Stimulated activated CD4-positive, alpha-beta T cell treated with anti-CD3 and anti-CD28 coated beads, Interleukin-2, amount 100 ng/mL, for 4 hours (primary cell): ENCODE results near the gene CBY1.
"Not testable (repeated sequence)": the region's sequence is repeated elsewhere in the genome, so short reads cannot be mapped to it uniquely, and the experiment has no call there.

Experiments
- DNase-seq: peaks from one replicate; pipeline ENCODE4 v3.0.0-alpha.2; 2020; ENCODE audit warnings: low read depth

Gene CBY1

DNA sequence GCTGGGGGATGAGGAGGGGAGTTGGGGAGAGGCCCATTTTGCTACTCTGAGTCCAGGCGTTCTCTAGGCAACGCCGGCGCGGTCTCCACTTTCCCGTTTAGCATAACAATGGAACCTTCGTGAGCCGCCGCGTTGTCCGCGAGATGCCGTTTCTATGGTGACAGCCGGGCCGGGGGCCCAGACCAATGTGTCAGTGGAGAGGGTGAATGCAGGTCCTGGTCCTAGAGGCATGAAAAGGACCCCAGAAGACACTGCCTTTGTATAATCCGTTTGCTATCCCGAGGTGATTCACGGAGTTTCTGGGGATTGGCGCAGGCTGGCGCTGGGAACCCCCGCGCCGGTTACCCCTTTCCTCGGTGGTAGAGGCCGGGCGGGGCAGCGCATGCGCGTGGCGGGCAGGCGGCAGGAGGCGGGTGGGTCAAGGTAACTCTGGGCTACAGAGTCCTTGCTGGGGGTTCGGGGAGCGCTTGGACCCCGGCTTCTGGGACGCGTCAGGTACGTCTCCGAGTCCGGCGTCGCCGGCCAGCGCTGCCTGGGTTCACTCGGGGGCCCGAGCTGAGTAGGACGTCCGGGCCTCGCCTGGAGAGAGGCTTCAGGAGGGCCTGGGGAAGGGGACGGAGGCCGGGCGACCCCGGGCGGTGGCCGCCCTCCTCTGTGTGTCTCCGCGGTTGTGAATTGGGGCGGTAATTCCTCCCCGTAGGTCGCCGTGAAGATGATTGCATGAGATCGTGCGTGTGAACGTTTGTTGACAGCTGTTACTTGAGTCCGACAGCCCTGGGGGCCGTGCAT, at the start of gene CBY1, which contains the start of gene FAM227A:
CBY1 (plus strand) TSS at position 383 of the 789 bp plus-strand sequence. CDS start 11,417 bp downstream, outside the sequence.
FAM227A (minus strand) TSS at position 137 of the 789 bp plus-strand sequence. CDS start 6,224 bp downstream, outside the sequence.
- peak; percentile 68 for DNase-seq

DNA sequence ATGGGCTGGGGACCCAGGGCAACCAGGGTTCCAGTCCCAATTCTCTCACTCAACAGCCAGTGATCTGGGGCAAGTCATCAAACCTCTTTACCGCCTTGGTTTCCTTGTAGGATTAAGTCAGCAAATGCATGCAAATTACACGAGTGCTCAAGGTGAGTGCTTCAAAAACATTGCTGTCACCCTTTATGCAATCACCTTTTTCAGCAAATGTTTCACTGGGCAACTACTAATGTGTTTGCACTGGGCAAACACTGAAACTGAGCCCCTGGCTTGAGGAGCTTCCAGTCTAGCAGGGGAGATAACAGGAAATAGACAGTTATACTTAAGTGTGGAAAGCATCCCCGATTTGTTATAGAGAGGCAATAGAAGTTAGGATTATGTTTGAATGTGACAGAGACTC, 48.8 kb upstream of the CBY1 start:
- no peak for DNase-seq

DNA sequence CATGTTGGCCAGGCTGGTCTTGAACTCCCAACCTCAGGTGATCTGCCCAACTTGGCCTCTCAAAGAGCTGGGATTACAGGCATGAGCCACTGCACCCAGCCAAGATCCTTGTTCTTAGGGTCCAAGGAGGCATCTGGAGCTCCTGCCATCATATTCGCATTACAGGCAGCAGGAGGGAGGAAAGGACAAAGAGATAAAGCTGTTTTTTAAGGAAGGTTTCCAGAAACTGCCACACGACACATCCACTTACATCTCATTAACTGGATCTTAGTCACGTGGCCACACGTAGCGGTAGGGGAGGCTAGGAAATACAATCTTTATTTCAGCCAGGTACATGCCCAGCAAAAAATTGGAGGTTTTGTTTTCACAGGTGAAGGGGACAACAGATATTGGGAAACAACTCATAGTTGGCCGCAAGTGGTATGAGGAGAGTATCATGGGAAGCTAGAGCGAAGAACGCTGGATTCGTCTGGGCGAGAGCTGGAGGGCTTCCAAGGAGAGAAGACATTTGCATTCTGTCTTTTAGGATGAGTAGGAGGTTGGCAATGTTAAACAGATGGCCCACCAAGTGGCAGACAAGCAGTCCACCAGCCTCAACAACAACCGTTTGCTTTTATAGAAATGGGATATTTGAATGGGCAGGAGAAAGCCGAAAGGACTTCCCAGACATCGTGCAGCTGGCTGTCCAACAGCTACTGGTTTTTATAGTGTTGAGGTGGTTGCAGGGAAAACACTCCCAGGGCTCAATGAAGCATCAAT, 47.3 kb upstream of the CBY1 start:
- DNase-seq, result no peak

DNA sequence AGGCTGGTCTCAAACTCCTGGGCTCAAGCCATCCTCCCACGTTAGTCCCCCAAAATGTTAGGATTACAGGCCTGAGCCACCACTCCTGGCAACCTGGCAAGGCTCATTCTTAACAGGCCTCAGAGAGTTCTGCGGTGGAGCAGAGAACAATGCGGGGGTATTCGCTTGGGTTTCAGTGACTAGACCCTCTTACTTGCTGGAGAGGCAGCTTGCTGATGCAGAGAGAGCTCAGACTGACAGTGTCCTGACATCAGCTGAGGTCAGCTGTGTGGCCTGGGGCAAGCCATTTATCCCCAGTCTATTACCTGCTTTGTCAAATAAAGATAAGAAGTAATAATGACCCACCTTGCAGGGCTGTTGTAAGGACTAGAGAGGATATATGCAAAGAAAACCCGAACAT, 46.2 kb upstream of the CBY1 start:
- no peak for DNase-seq

DNA sequence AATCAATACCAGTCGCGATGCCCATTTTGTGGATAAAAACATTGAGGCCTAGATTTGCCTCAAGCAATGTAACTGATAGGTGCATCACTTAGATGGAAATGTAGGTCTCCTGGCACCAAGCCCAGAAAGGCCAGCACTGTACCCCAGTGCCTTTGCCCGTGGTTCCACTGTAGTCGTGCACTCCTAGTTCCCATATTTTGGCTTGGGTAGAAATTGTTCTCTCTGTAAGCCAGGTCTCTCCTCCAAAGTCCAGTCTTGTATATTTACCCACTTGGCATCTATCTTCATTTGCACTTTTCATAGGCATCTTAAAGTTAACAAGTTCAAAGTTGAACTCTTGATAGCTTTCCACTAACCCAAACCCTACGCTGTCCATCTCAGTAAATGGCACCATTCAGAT, 44.9 kb upstream of the CBY1 start:
- no peak for DNase-seq

DNA sequence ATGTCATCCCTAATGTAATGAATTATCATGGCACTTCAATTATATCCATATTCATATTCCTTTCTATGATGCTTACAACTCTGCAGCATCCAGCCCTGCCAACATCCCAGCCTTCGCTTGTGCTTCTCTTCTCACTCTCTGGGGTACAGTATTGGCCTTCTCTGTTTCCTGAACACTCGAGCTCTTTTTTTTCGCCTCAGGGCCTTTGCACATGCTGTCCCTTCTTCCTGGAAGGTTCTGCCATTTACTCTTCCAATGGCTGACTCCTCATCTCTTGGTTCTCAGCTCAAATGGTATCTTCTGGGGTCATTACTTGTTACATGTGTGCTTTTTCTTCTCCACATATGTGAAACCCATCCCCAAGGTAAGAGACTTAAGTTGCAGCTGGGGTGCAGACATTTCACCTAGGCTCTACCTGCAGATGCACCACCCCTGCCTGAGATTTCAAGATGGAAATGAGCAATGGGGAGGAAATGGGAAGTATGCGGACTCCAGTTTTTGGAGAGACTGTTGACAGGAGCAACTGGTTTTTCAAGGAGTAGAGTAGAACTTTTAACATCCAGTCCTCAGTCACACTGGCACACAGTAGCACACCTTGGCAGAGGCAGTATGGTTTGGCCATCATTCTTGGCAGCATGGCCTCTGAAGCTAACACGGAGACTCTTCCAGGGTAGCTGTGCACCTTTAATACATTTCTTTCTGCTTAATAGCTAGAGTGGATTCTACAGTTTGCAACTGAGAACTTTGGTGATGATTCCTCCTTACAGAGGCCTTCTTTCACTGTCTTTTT, 44.0 kb upstream of the CBY1 start:
- no peak for DNase-seq

DNA sequence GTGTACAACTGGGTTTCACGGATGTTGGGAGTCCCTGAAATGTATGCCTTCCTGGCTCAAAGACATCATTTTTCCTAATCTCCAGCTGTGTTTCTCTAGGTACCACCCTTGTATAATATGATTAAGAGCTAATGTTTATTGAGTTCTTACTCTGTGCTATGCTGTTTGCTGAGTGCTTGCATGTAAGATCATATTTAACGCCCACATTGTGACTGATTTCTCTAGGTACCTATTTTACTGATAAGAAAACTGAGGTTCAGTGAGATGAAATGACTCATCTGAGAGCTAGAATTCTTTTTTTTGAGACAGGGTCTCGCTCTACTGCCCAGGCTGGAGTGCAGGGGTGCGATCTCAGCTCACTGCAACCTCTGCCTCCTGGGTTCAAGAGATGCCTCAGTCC, 42.9 kb upstream of the CBY1 start:
- DNase-seq, result no peak

DNA sequence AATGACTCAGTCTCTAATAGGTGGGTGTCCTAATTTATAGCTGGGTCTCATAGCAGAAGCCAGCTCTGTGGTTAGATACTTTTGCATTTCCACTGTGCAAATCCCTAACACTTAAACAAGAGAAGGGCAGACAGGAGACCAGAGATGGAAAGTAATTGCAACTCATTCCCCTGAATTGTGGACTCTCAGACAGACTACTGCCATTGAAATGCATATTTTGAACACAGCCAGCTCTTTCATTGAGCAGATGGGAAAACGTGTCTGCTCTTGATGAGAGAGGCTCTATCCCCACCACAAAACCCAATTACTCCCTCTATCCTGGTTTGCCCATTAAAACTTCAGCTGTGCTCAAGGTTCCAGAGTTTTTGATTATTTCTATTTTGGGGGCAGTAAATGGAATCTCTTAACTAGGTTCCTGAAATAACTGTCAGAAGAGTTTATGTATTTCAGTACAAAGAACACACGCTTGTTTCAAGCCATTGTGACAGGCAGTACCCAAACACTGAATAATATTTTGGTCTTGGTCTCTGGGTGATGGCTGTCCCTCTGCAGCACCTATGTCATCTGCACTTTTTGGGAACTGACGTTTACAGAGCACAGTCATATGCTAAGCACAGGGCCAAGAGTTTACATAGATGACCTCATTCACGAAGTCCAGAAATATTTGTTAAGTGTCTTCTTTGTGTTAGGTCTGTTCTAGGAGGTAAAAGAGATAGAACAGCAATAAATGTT, 41.9 kb upstream of the CBY1 start:
- DNase-seq, result no peak

DNA sequence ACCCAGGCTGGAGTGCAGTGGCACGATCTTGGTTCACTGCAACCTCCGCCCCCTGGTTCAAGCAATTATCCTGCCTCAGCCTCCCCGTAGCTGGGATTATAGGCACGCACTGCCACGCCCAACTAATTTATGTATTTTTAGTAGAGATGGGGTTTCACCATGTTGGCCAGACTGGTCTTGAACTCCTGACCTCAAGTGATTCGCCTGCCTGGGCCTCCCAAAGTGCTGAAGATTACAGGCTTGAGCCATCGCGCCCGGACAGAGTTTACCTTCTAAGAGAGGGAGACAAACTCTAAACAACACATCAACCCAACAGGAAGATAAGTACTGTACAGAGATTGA, 41.4 kb upstream of the CBY1 start:
- DNase-seq, result not testable (repeated sequence)

DNA sequence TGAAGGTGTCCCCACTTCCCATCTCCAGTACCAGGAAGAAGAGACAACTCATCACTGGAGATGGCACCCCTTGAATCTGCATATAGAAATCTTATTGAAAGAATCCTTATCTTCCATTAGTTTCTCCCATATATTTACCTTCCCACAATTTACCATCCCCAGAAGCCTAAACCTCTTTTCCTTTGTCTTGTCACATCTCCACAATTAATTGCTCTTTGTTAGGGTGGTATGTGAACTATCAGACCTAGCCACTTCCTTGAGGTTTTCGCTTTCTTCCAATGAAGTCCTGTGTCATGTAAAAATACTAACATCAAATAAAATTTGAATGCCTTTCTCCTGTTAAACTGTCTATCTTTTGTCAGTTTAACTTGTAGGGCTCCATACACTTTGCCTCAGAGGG, 38.2 kb upstream of the CBY1 start:
- no peak for DNase-seq

DNA sequence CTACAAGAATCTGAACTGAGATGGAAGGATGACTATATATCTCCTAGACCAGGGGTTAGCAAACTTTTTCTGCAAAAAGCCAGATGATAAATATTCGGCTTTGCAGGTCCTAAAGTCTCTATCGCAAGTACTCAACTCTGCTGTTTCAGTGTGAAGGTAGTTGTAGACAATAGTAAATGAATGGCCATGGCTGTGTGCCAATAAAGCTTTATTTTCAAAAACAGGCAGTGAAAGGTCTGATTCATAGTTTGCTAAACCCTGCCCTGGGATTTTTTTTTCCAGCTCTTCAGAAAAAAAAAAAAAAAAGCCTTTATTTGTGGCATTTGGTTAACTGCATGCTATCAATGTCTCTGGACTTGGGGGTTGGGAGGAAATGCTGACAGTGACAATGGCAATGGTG, 37.8 kb upstream of the CBY1 start:
- DNase-seq, result no peak

DNA sequence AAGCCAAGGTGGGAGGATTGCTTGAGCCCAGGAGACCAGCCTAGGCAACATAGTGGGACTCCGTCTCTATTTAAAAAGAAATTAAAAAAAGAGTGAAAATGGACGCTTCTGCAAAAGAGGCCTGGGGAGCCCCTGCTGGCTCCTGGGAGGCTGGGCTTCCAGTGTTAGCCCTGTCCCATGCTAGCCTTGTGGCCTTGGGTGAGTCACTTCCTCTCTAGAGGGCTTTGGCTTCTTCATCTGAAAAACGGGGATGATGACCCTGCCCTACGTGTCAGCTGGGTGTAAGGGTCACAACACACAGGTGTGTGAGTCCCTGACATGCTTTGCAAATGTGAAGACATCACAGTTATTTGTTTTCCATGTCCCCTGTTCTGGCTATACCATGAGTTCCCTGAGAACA, 33.1 kb upstream of the CBY1 start:
- no peak for DNase-seq

DNA sequence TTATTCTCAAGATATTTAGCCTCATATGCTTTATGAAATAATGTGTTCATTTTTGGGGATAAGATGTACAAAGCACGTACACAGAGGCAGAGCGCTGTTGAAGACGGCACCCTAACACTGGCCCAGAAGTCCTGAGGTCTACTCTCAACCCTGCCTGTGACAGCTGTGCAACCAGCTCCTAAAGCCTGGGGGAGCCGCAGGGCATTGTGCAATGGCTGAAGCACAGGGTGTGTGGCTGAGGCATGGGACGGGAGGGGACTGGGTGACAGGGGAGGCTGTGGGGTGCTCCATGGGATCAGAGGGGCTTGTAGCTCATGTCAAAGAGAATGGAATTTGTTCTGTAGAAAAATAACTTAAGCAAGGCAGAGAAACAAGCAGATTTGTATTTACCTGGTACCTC, 28.0 kb upstream of the CBY1 start:
- no peak for DNase-seq

DNA sequence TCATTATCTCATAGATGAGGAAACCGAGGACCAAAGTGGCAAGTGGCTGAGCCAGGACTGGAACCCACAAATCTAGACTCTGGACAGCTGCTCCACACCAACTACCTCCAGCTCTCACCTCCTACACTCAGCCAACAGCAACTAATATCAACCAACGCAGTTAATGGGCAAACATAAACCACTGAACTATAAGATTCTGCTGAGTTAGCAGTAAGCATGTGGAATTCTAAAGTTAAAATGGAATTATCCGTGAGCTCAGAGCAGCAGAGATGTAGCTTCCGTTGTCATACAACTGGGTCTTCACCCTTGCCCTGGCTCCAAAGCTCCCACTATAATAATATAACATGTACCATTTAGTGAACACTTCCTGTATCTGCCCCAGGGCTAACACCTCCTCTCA, 27.3 kb upstream of the CBY1 start:
- DNase-seq, result no peak

DNA sequence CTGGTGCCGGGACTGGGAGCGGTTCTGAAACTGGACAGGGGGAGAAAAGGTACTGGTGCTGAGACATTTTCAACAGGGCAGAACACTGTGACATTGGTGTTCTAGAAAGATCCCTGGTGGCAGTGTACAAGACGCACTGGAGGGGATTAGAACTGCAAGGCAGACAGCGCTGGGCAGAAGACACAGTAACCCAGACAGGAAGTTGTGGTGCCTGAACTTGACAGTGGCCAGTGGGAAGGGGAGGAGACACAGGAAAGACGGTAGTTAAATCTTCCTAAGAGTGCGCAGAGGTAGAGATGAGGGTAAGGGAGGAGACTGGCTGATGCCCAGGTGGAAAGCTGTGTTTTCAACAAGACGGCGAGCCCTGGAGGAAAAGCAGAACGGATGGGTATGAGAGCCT, 24.7 kb upstream of the CBY1 start:
- no peak for DNase-seq

DNA sequence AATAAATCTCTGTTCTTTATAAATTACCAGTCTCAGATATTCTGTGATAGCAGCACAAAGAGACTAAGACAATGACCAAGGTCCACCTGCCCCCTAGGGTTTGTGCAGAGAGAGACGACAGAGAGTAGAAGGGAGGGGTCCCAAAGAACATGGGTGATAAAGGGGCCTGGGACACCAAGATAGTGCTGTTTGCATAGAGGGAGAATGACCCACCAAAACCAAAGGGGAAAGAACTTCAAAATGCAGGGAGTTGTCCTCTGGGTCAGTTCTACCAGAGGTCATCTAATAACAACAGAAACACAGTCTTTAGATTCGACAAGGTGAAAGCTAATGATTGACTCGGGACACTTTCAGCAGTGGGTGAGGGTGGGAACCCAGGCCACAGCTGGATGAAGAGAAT, 23.9 kb upstream of the CBY1 start:
- DNase-seq, result no peak

DNA sequence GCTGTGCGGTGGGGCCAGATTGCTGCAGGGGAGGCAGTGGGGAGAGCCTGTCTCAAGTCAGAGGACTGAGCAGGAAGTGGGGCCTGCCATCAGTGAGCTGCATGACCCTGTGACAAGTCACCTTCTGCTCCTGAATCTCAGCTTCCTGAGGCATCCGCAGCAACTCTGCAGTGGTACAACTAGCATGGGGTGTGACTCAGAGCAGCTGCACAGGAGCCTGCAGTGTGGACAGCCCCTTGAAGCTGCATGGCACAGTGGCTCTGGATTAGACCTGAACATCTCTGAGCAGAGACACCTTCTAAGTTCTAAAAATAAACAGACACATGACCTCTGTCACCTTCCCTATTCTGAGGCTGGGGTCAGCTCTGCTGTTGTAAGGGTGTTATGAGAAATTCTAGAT, 18.2 kb upstream of the CBY1 start:
- DNase-seq, result no peak

DNA sequence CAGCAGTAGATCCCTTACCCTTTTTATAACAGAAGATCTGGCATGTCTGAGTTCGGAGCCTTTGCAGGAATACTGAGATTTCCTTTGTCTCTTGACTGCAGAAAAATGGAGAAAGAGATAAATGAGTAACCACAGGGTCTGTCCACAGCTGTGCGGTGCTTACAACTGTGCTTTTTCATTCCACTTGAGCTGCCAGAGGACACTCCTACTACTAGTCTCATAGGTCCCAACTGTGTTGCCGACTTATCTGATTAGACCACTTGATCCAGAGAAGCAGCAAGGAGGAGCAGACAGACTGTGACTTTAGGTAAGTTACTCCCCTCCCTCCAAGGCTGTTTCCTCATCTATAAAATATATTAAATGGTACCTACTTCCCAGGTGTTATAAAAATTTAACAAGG, 17.7 kb upstream of the CBY1 start:
- no peak for DNase-seq

DNA sequence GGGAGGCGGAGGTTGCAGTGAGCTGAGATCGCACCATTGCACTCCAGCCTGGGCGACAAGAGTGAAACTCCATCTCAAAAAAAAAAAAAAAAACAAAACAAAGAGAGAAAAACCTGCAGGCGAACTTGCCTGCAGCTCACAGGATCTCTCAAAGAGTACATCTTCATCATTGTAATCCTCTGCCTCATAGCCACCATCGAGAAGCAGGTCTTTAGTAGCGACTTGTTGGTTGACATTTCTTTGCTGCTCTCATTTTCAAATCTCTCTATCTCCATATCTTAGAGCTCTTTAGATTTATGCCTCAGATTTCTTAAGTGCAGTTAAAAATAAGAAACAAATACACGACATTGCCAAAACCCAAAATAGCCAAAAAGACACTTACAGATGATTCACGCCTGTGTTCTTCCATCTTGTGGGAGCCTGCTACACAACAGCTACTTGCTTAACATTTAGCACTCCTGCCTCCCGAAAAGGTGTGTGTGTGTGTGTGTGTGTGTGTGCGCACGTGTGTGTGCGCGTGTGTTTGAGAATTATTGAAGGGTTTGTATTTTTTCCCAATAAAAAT, 14.9 kb upstream of the CBY1 start:
- DNase-seq, result no peak

DNA sequence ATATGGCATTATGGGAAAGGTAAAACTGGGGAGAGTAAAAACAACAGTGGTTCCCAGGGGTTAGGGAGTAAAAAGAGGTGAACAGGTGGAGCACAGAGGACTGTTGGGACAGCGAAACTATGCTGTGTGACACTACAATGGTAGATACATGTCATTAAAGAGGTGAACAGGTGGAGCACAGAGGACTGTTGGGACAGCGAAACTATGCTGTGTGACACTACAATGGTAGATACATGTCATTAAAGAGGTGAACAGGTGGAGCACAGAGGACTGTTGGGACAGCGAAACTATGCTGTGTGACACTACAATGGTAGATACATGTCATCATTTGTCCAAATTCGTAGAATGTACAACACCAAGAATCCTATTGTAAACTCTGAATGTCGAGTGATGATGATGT, 12.2 kb upstream of the CBY1 start:
- not testable (repeated sequence) for DNase-seq

DNA sequence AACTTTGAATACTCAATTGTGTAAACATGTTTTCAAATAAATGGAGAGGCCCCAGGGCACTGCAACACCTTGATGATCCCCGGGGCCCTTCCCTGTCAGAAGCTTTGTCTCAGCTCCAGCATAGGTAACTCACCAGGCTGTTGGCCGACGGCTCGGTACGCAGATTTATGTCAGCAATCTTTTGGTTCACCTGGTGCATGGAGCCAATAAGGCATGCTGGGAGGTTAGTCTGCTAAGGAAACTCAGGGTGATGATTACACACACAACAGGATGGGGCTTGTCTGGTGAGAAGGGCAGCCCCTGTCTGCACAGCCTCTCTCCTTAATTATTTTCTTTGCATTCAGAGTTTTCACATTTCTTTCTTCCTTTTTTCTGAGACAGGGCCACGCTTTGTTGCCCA, 11.0 kb upstream of the CBY1 start:
- DNase-seq, result no peak
